Measurements from ENCODE around the gene GLS. TPM values are rescaled to one million over a fixed set of nuclear protein-coding genes. Genes with fewer than 3 reads are reported as not detected.

The GLS gene
- total RNA-seq, 4 donors from 2014 or later: 175 to 274 (median 197) TPM

- no peak for DNase-seq
- Histone ChIP-seq H3K9me3 (no peaks in the 10 kb centered on the region), H3K36me3 (peaks cover 14 to 23% of the 10 kb centered on the region in 2 donors), H3K27ac (no peak overlapping the region), H3K27me3 (no peaks in the 10 kb centered on the region), H3K4me1 (no peaks in the 10 kb centered on the region), H3K4me3 (replicated peaks in 1 of 3) (no peak overlapping the region)
- intact Hi-C loops (cut with DNase I): no loop called here
- TF ChIP-seq CTCF (IDR thresholded peaks at IDR 0.05) (no peak), POLR2A (IDR thresholded peaks at IDR 0.05) (no peak)
- WGBS, 2 donors: 92 to 94% methylated on average over 3 of the region's 3 CpGs
Measured at GRCh38 chr2:190920085-190920484, 39.5 kb downstream of the GLS start.

DNA sequence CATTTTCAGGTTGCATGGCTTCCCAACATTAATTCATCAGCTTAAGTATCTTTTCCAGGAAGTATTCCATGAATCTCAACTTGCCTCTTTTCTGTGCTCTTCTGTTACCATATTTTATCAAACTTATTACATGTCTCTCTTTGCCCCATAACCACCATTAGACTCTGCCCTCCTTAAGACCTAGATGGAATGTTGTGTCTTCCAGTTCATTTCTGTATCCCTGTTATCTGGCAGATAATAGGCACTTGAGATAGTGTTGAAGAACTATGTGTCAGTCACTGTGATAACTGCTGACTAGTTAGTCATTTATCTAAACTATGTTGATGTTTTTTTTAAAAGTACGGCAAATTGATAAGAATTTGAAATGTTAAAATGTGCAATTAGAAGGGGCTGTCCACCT lies 41.8 kb downstream of the GLS start:
- no peaks in the 10 kb centered on the region for H3K4me1 ChIP-seq
- 96 to 98% methylated on average over 1 of the region's 1 CpG for WGBS, 2 donors
- no peaks in the 10 kb centered on the region for H3K9me3 ChIP-seq
- no peak overlapping the region for H3K4me3 ChIP-seq (replicated peaks in 1 of 3)
- peaks cover 14 to 21% of the 10 kb centered on the region in 2 donors for H3K36me3 ChIP-seq
- H3K27me3 ChIP-seq: no peaks in the 10 kb centered on the region
- intact Hi-C loops (cut with DNase I): no loop called here
- TF ChIP-seq CTCF (IDR thresholded peaks at IDR 0.05) (no peak), POLR2A (IDR thresholded peaks at IDR 0.05) (no peak)
- no peak overlapping the region for H3K27ac ChIP-seq
- no peak for DNase-seq

DNA sequence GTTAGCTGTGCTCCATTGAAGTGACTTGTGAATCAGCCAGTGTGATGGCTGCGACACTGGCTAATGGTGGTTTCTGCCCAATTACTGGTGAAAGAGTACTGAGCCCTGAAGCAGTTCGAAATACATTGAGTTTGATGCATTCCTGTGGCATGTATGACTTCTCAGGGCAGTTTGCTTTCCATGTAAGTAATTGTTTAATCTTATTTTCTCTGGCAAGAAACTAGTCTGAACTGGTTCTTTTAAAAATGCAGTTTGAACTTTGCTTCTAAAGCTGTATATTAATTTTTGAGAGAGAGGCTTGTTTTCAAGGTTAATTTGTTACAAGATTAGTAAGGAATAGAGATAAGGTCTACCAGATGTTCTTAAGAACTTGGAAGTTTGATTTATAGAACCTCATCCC lies 46.7 kb downstream of the GLS start:
- H3K4me1 ChIP-seq: peaks cover under 1% of the 10 kb centered on the region in 2 donors
- peaks cover 11 to 15% of the 10 kb centered on the region in 2 donors for H3K36me3 ChIP-seq
- H3K9me3 ChIP-seq: no peaks in the 10 kb centered on the region
- no peak overlapping the region for H3K4me3 ChIP-seq (replicated peaks in 1 of 3)
- WGBS, 2 donors: 82 to 89% methylated on average over 2 of the region's 2 CpGs
- no peak overlapping the region for H3K27ac ChIP-seq
- no peak for DNase-seq
- intact Hi-C loops (cut with DNase I): no loop called here
- no peak for TF ChIP-seq POLR2A (IDR thresholded peaks at IDR 0.05)
- TF ChIP-seq CTCF (IDR thresholded peaks at IDR 0.05): no peak
- H3K27me3 ChIP-seq: no peaks in the 10 kb centered on the region

DNA sequence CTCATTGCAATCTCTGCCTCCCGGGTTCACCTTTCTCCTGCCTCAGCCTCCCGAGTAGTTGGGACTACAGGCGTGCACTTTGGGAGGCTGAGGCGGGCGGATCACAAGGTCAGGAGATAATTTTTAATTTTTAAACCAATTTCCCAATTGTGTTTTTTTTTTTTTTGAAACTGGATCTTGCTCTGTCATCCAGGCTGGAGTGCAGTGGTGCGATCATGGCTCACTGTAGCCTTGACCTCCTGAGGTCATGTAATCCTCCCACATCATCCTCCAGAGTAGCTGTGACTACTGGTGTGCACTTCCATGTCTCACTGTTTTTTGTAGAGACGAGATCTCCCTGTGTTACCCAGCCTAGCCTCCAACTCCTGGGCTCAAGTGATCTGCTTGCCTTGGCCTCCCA lies 49.3 kb downstream of the GLS start:
- TF ChIP-seq POLR2A (IDR thresholded peaks at IDR 0.05) (no peak), CTCF (IDR thresholded peaks at IDR 0.05) (no peak)
- peaks cover 6 to 7% of the 10 kb centered on the region in 2 donors for H3K4me1 ChIP-seq
- H3K4me3 ChIP-seq (replicated peaks in 1 of 3): no peak overlapping the region
- no peaks in the 10 kb centered on the region for H3K9me3 ChIP-seq
- H3K36me3 ChIP-seq: peaks cover 0 to 4% of the 10 kb centered on the region in 2 donors
- WGBS, 2 donors: 95 to 97% methylated on average over 7 of the region's 7 CpGs
- intact Hi-C loops (cut with DNase I): no loop called here
- H3K27me3 ChIP-seq: no peaks in the 10 kb centered on the region
- no peak for DNase-seq
- no peak overlapping the region for H3K27ac ChIP-seq

- no peaks in the 10 kb centered on the region for H3K9me3 ChIP-seq
- TF ChIP-seq CTCF (IDR thresholded peaks at IDR 0.05) (no peak), POLR2A (IDR thresholded peaks at IDR 0.05) (no peak)
- no peak overlapping the region for H3K4me3 ChIP-seq (replicated peaks in 1 of 3)
- intact Hi-C loops (cut with DNase I): no loop called here
- no peaks in the 10 kb centered on the region for H3K27me3 ChIP-seq
- no peak for DNase-seq
- WGBS, 2 donors: 90 to 91% methylated on average over 3 of the region's 3 CpGs
- H3K27ac ChIP-seq: no peak overlapping the region
- peaks cover 6 to 12% of the 10 kb centered on the region in 2 donors for H3K4me1 ChIP-seq
- H3K36me3 ChIP-seq: peaks cover 0 to 4% of the 10 kb centered on the region in 2 donors
Measured at GRCh38 chr2:190930411-190930810, 49.8 kb downstream of the GLS start.

Measured in thyroid gland (tissue), 4 donors.